Heart right ventricle (tissue), 16 donors: Measurements from ENCODE around the gene SENP5. TPM values are rescaled to one million over a fixed set of nuclear protein-coding genes. Genes with fewer than 3 reads are reported as not detected.
"Not testable (repeated sequence)": the region's sequence is repeated elsewhere in the genome, so short reads cannot be mapped to it uniquely, and the experiment has no call there.

Source experiments
- ATAC-seq, 8 donors: fragments of 200-7000 bp; cut with Tn5 transposase; one replicate each; pipeline ENCODE4 v1.9.1; 2020; ENCODE audit warnings: mild to moderate bottlenecking in 8 of 8, moderate library complexity in 8 of 8, moderate number of reproducible peaks in 1 of 8
- DNase-seq, 2 donors: peaks; one replicate each; pipeline ENCODE4 v3.0.0-alpha.2; 2020
- H3K27ac ChIP-seq, 10 donors: fragments of 200-600 bp; sonication (generic) in 2 of 10; one replicate each; pipeline versions ENCODE4 v1.5.0 to v1.8.0; 2020 to 2022; ENCODE audit warnings: mild to moderate bottlenecking in 3 of 10
- H3K27me3 ChIP-seq, 7 donors: fragments of 200-600 bp; one replicate each; pipeline ENCODE4 v1.8.0; 2021 to 2022; ENCODE audit warnings: mild to moderate bottlenecking in 2 of 7
- H3K36me3 ChIP-seq, 9 donors: fragments of 200-600 bp; sonication (generic) in 1 of 9; one replicate each; pipeline versions ENCODE4 v1.5.0 to v1.8.0; 2020 to 2022; ENCODE audit warnings: mild to moderate bottlenecking in 2 of 9
- H3K4me1 ChIP-seq, 9 donors: fragments of 200-600 bp; sonication (generic) in 1 of 9; one replicate each; pipeline versions ENCODE4 v1.5.0 to v1.8.0; 2020 to 2022; ENCODE audit warnings: mild to moderate bottlenecking in 4 of 9
- H3K4me3 ChIP-seq, 10 donors: fragments of 200-600 bp; sonication (generic) in 2 of 10; one replicate each; pipeline versions ENCODE4 v1.5.0 to v1.8.0; 2020 to 2022; ENCODE audit warnings: mild to moderate bottlenecking in 7 of 10, moderate library complexity in 2 of 10
- H3K9me3 ChIP-seq, 11 donors: fragments of 200-600 bp in 10 of 11; sonication (generic) in 2 of 11; one replicate each; pipeline versions ENCODE4 v1.5.0 to v1.8.0; 2013 to 2022; ENCODE audit warnings: mild to moderate bottlenecking in 2 of 11, control low read depth in 1 of 11, moderate library complexity in 1 of 11
- WGBS, 2 donors: extraction: QIAGEN DNeasy Blood & Tissue Kit; methylation state at CpG; one replicate each; pipeline ENCODE4 v1.1.7; 2013; ENCODE audit warnings: inconsistent platforms in 1 of 2; 5-methylcytosine and 5-hydroxymethylcytosine counted together
- intact Hi-C, 10 donors: fragments of 100-400 bp; cut with DNase I; formaldehyde crosslinking; loops; one replicate each; pipeline versions ENCODE4 v1.11.1 to v1.14.2; 2022
- polyA plus RNA-seq, 2 donors: library from polyadenylated mRNA; stranded (reverse); fragments of 200-250 nt; gene quantifications; one replicate each; pipeline ENCODE4 v1.2.3, GENCODE V29; 2013
- total RNA-seq, 10 donors: library from RNA; stranded (reverse); fragmentation: NEBNext Ultra II Directional in 3 of 10; extraction: Animal tissue kit (Norgen Biotek cat#: 25700) in 3 of 10; gene quantifications; one replicate each; pipeline versions ENCODE4 v1.2.1 to v1.2.4, GENCODE V29; 2021 to 2023
- TF ChIP-seq, protein P1 (sequence below), 9 donors: fragments of 200-600 bp; sonication (generic) in 2 of 9; IDR thresholded peaks; one replicate each; pipeline versions ENCODE4 v1.5.0 to v1.8.0; 2021 to 2022; ENCODE audit warnings: antibody characterized with exemption in 9 of 9, mild to moderate bottlenecking in 5 of 9, moderate library complexity in 1 of 9
- donor health status: Arrhythmogenic right ventricular cardiomyopathy.
- donor health status: ischemic (EF 13 %, LVEDD 7.1; RV severe dilation, severe dysfunction).
- donor health status: healthy with polysubstance abuse.
- donor health status: DM: no; HTN: yes; CAD: no.
- donor health status: DM: no; HTN: no; CAD: no.
- donor health status: ischemic (EF 25% LVEDD 6.9; RV normal size, moderate dysfunction).
- donor health status: ischemic (EF 25% LVEDD 5.7; RV mildly dilated, moderate dysfunction).
- donor health status: healthy.
- donor health status: DM: yes; HTN: yes; CAD: no.
- donor health status: Ischemic cardiomyopathy.
- donor health status: ischemic (EF 35%, LVEDD 5.7; RV mildly dilated, moderate dysfunction).
- donor health status: nonischemic (EF 11% LVEDD 7.7; RV severe dilation, severe dysfunction).
- donor health status: DM: yes; HTN: yes; CAD: no.
- donor health status: PGD.
- donor health status: ischemic (EF 29% LVEDD 5.4; RV normal size, mild dysfunction).
- donor health status: nonischemic (EF 23%, LVEDD 6.1; RV moderate dilation, normal function).

The SENP5 gene
- total and polyA plus RNA-seq, 12 donors: 5.8 to 24.9 (median 20.3) TPM

DNA sequence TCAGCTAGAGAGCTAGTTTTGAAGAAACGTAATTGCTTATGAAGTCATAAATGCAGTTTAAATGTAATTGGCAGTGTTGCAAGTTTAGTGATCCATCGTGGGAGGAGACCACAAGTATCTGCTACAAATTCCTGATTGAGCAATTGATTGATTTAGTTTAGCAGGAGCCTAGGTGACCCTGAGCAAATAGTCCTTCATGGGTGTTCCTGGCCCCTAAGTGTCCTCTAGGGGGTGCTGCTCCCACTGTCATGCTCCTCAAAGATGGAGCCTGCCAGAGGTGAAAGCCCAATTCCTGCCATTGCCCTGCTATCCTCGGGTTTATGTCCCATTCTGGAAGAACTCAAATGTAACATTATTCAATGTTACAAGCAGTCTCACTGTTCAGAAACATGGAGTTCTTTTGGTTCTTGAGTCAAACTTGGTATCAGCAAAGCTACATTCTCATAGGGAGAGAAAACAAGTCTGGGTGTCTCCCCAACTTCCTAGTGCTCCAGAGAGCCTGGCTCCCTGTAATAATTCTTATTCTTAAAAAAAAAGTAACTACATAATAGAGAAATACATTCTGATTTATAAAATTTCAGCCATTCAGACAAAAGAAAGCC, 29.8 kb upstream of the SENP5 start:
- TF ChIP-seq, protein P1, sequence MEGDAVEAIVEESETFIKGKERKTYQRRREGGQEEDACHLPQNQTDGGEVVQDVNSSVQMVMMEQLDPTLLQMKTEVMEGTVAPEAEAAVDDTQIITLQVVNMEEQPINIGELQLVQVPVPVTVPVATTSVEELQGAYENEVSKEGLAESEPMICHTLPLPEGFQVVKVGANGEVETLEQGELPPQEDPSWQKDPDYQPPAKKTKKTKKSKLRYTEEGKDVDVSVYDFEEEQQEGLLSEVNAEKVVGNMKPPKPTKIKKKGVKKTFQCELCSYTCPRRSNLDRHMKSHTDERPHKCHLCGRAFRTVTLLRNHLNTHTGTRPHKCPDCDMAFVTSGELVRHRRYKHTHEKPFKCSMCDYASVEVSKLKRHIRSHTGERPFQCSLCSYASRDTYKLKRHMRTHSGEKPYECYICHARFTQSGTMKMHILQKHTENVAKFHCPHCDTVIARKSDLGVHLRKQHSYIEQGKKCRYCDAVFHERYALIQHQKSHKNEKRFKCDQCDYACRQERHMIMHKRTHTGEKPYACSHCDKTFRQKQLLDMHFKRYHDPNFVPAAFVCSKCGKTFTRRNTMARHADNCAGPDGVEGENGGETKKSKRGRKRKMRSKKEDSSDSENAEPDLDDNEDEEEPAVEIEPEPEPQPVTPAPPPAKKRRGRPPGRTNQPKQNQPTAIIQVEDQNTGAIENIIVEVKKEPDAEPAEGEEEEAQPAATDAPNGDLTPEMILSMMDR (IDR thresholded peaks at IDR 0.05): peak; percentile 41 to 80 (median 72)
- intact Hi-C loops: loop anchor here in 6 of 10 donors (1.0 to 10.0 kb wide), 4 partner anchors 107 to 133 kb away; partner anchors contain the start of genes PIGZ (in 2 of the 6) and NCBP2 (in 1 of the 6)

DNA sequence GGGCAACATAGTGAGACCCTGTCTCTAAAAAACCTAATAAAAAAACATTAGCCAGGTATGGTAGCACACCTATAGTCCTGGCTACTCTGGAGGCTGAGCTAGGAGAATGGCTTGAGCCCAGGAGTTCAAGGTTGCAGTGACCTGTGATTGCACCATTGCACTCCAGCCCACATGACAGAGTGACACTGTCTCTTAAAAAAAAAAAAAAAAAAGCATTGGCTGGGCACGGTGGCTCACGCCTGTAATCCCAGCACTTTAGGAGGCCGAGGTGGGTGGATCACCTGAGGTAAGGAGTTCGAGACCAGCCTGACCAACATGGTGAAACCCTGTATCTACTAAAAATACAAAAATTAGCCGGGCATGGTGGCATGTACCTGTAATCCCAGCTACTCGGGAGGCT, 28.4 kb upstream of the SENP5 start:
- 88 to 89% methylated on average over 6 of the region's 6 CpGs for WGBS, 2 donors
- H3K4me1 ChIP-seq, H3K27me3 ChIP-seq, ATAC-seq, H3K36me3 ChIP-seq, DNase-seq, H3K27ac ChIP-seq, H3K4me3 ChIP-seq, H3K9me3 ChIP-seq: not testable (repeated sequence)
- intact Hi-C loops: loop anchor here in 5 of 10 donors (2.0 to 10.0 kb wide), 3 partner anchors 105 to 131 kb away; partner anchors contain the start of genes PIGZ (in 2 of the 5) and NCBP2 (in 1 of the 5)

More for the DNA sequence above, 29.8 kb upstream of the SENP5 start:
- Histone ChIP-seq H3K9me3 (no peaks in the 10 kb centered on the region), H3K27ac (no peak overlapping the region), H3K4me1 (no peaks in the 10 kb centered on the region), H3K27me3 (no peaks in the 10 kb centered on the region), H3K36me3 (peaks cover 0 to 3% (median 0%) of the 10 kb centered on the region in 9 donors), H3K4me3 (no peak overlapping the region)
- WGBS, 2 donors: 53 to 58% methylated on average over 3 of the region's 3 CpGs
- ATAC-seq (peak in 7 of 8 donors; percentile 43 to 81 (median 71)), DNase-seq (peak; percentile 39 to 58)

DNA sequence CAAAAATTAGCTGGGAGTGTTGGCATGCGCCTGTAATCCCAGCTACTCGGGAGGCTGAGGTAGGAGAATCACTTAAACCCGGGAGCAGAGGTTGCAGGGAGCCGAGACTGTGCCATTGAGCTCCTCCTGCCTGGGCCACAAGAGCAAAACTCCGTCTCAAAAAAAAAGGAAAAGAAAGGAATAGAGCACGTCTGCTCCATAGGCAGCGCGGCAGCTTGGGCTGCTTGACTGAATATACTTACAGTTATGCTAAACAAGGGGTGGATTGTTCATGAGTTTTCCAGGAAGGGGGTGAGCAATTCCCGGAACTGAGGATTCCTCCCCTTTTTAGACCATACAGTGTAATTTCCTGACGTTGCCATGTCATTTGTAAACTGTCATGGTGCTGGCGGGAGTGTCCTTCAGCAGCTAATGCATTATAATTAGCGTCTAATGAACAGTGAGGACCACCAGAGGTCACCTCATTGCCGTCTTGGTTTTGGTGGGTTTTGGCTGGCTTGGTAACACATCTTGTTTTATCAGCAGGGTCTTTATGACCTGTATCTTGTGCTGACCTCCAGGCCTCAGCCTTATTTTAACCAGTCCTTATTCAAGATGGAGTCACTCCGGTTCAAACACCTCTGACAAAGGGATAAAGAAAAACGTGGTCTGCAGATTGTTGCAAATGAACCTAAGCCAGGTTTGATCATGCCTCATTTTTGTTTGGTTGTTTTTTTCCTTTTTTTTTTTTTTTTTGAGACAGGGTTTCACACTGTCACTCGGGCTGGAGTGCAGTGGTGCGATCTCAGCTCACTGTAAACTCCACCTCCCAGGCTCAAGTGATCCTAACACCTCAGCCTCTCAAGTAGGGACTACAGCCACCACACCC, 24.9 kb upstream of the SENP5 start:
- TF ChIP-seq, protein P1 (IDR thresholded peaks at IDR 0.05): no peak

DNA sequence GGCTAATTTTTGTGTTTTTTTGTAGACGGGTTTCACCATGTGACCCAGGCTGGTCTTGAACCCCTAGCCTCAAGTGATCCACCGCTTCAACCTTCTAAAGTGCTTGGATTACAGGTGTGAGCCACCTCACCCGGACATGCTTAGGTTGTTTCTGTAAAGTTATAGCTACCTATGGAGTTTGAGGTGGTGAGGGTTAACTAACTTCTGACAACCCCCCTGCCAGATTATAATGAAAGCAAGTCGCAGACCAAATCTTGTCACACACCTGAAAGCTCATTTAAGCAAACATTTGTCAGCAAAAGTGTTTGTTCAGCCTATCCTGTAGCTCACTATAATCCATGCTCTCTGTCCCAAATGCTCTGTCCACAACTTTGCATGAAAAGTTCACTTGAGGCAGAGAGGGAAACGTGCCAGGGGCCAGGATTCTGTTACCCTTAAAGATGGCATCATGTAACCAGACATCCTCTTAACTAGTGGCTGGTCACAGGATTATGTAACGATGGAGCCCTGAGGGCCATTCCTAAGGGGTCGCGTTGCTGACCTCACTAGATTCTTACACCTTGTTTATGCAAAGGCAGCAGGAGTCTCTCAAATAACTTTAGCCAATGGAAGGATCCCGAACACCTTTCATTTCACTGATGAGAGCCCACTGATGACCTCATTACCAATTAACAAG, 24.1 kb upstream of the SENP5 start:
- Histone ChIP-seq H3K27me3 (peaks cover 0 to 4% (median 0%) of the 10 kb centered on the region in 7 donors), H3K9me3 (peaks cover 0 to 5% (median 0%) of the 10 kb centered on the region in 11 donors), H3K27ac (no peak overlapping the region), H3K4me3 (no peak overlapping the region), H3K36me3 (no peaks in the 10 kb centered on the region), H3K4me1 (no peaks in the 10 kb centered on the region)
- 87 to 89% methylated on average over 9 of the region's 9 CpGs for WGBS, 2 donors
- DNase-seq: no peak
- ATAC-seq: no peak
- TF ChIP-seq, protein P1 (IDR thresholded peaks at IDR 0.05): no peak
- intact Hi-C loops: loop anchor here in 1 of 10 donors (10.0 kb wide), 1 partner anchor 121 kb away; the partner anchor contains the start of gene PIGZ

More for the DNA sequence above, 24.9 kb upstream of the SENP5 start:
- peaks cover 0 to under 1% (median 0%) of the 10 kb centered on the region in 7 donors for H3K27me3 ChIP-seq
- no peak for DNase-seq
- H3K4me3 ChIP-seq: no peak overlapping the region
- no peak overlapping the region for H3K27ac ChIP-seq
- intact Hi-C loops: loop anchor here in 1 of 10 donors (10.0 kb wide), 1 partner anchor 122 kb away; the partner anchor contains the start of gene PIGZ
- no peaks in the 10 kb centered on the region for H3K9me3 ChIP-seq
- H3K36me3 ChIP-seq: no peaks in the 10 kb centered on the region
- no peak for ATAC-seq
- WGBS, 2 donors: 72 to 76% methylated on average over 17 of the region's 17 CpGs
- H3K4me1 ChIP-seq: no peaks in the 10 kb centered on the region

DNA sequence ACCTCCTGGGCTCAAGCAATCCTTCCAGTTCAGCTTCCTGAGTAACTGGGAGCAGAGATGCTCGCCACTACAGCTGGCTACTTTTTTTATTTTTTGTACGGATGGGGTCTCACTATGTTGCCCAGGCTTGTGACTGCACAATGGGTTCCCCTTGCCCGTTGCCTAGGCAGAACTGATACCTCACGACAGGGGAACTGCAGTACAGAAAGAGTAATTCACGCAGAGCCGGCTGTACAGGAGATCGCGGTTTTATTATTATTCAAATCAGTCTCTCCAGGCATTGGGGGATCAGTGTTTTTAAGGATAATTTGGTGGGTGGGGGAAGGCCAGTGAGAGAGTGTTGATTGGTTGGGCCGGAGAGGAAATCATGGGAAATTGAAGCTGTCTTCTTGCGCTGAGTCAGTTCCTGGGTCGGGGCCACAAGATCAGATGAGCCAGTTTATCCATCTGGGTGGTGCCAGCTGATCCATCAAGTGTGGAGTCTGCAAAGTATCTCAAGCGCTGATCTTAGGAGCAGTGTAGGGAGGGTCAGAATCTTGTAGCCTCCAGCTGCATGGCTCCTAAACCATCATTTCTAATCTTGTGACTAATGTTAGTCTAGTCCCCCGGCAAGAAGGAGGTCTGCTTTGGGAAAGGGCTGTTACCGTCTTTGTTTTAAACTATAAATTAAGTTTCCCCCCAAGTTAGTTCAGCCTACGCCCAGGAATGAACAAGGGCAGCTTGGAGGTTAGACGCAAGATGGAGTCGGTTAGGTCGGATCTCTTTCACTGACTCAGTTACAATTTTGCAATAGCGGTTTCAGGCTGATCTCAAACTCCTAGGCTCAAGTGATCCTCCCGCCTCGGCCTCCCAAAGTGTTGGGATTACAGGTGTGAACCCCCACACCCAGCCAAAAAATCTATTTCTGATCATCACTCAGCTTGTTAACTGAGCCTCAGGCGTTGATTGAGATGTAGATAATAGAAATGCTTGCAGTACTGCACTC, 23.2 kb upstream of the SENP5 start:
- intact Hi-C loops: loop anchor here in 1 of 10 donors (10.0 kb wide), 1 partner anchor 120 kb away; the partner anchor contains the start of gene PIGZ
- WGBS, 2 donors: 88% methylated on average over 20 of the region's 22 CpGs
- H3K27me3 ChIP-seq, H3K36me3 ChIP-seq, H3K4me1 ChIP-seq, H3K4me3 ChIP-seq, DNase-seq, ATAC-seq, H3K27ac ChIP-seq: not testable (repeated sequence)
- peaks cover 0 to 12% (median 0%) of the 10 kb centered on the region in 11 donors for H3K9me3 ChIP-seq

DNA sequence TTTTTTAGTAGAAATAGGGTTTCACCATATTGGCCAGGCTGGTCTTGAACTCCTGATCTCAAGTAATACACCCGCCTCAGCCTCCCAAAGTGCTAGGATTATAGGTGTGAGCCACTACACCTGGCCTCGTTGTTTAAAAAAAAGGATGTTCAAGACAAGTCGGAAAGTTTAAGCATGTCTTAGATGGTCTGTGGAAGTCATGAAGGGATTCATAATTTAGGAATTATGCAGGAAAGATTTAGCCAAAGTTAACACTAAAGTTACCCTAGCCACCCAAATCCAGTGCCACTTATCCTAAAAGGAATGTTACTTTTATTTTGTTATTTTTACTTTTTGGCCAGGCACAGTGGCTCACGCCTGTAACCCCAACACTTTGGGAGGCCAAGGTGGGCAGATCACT, 19.3 kb upstream of the SENP5 start:
- not testable (repeated sequence) for H3K4me1 ChIP-seq, DNase-seq, H3K27ac ChIP-seq, H3K36me3 ChIP-seq, ATAC-seq, H3K27me3 ChIP-seq, H3K4me3 ChIP-seq
- intact Hi-C loops: loop anchor here in 1 of 10 donors (10.0 kb wide), 1 partner anchor 116 kb away; the partner anchor contains the start of gene PIGZ
- H3K9me3 ChIP-seq: peaks cover 0 to 12% (median 0%) of the 10 kb centered on the region in 11 donors
- WGBS, 2 donors: 84 to 85% methylated on average over 4 of the region's 4 CpGs
